ENCODE data around the gene NALCN. TPM values are rescaled to one million over a fixed set of nuclear protein-coding genes. Genes with fewer than 3 reads are reported as not detected.

Gene NALCN
- total and polyA plus RNA-seq, 2 of the 8 experiments (the other 6 are each of a cell fraction or from before 2014, with no cell fraction given): 0.26 to 0.54 TPM

DNA sequence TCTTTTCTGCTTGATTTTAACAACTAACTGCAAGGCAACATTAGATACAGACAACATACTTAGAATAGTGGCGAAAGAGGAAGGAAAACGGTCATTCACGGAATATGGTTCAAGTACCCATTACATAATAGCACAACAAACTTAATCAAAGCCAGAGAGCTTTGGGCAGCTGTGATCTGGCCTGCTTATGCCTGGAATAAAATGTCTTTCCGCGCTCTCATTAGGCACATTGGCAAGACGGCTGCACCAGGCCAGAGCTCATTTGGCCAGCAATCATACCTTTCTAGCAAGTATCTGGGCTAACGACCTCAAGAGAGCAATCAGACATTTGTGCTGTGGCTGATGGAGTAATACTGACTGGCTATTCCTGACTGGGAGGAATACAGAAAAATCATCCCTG lies 112.8 kb downstream of the NALCN start:
- H3K18ac ChIP-seq (ENCODE audit: extremely low read depth, low read length): no peak overlapping the region
- no peak overlapping the region for H4K8ac ChIP-seq (ENCODE audit: extremely low read depth, insufficient read depth, low read length)
- no peaks in the 10 kb centered on the region for H3K9me3 ChIP-seq (ENCODE audit: insufficient read depth in 2 of 2, low read depth in 1 of 2, low read length in 1 of 2)
- 92% methylated on average over 7 of the region's 7 CpGs; no CpG with 5 or more reads in 1 of the 2 experiments for WGBS, 2 experiments (ENCODE audit: extremely low coverage in 1 of 2, insufficient coverage in 1 of 2, insufficient read length in 1 of 2, insufficient replicate concordance in 2 of 2, low coverage in 1 of 2, low lambda C conversion rate in 2 of 2, missing lambda C conversion rate in 1 of 2)
- no peak overlapping the region for H2BK20ac ChIP-seq (ENCODE audit: low read length)
- no peak overlapping the region for H3K23ac ChIP-seq (ENCODE audit: insufficient read length)
- FAIRE-seq: no peak
- no peaks in the 10 kb centered on the region for H3K79me2 ChIP-seq (ENCODE audit: control insufficient read depth in 1 of 2, insufficient read depth in 2 of 2, low read length in 2 of 2)
- no peaks in the 10 kb centered on the region for H3K27me3 ChIP-seq (replicated peaks in 1 of 4; ENCODE audit: control insufficient read depth in 3 of 4, extremely low read depth in 1 of 4, insufficient read depth in 3 of 4, low read length in 3 of 4)
- no peaks in the 10 kb centered on the region for H3K36me3 ChIP-seq (ENCODE audit: control insufficient read depth in 2 of 4, insufficient read depth in 4 of 4, low read length in 3 of 4)
- 0 out of 2 replicates have a peak overlapping the region, but pooled peaks have one; percentile 53 for H2AFZ ChIP-seq (ENCODE audit: low read length)
- no peak overlapping the region for H3K9ac ChIP-seq (replicated peaks in 1 of 4; ENCODE audit: extremely low read depth in 1 of 4, low read depth in 3 of 4, low read length in 3 of 4)
- POLR2A ChIA-PET (ENCODE audit: partially characterized antibody): no interaction called here
- no peak overlapping the region for H2BK5ac ChIP-seq (ENCODE audit: low read depth, low read length)
- H3K4me2 ChIP-seq (ENCODE audit: insufficient read depth in 1 of 2, low read depth in 2 of 2, low read length in 2 of 2): no peak overlapping the region
- H2BK12ac ChIP-seq (ENCODE audit: low read depth, low read length): no peak overlapping the region
- H2BK120ac ChIP-seq (replicated peaks; ENCODE audit: low read depth, low read length): no peak overlapping the region
- H3K4me3 ChIP-seq (ENCODE audit: extremely low read depth in 1 of 4, insufficient read depth in 2 of 4, low read depth in 3 of 4, low read length in 4 of 4): no peak overlapping the region
- no peak overlapping the region for H3K56ac ChIP-seq (replicated peaks; ENCODE audit: insufficient read length, low read depth, low read length)
- H4K91ac ChIP-seq (replicated peaks; ENCODE audit: insufficient read length, low read length): no peak overlapping the region
- no peak for TF ChIP-seq YY1 (IDR thresholded peaks at IDR 0.05; ENCODE audit: low read depth, low read length)
- no peak for TF ChIP-seq NRF1 (IDR thresholded peaks at IDR 0.05; ENCODE audit: low read depth, low read length)
- TF ChIP-seq, protein P1, sequence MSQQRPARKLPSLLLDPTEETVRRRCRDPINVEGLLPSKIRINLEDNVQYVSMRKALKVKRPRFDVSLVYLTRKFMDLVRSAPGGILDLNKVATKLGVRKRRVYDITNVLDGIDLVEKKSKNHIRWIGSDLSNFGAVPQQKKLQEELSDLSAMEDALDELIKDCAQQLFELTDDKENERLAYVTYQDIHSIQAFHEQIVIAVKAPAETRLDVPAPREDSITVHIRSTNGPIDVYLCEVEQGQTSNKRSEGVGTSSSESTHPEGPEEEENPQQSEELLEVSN (IDR thresholded peaks at IDR 0.05): no peak
- TF ChIP-seq CEBPB (IDR thresholded peaks at IDR 0.05; ENCODE audit: low read depth, low read length): no peak
- H2BK15ac ChIP-seq (ENCODE audit: low read length): no peak overlapping the region
- H3K23me2 ChIP-seq (ENCODE audit: low read depth, low read length): no peaks in the 10 kb centered on the region
- no peaks in the 10 kb centered on the region for H4K20me1 ChIP-seq (replicated peaks in 1 of 2; ENCODE audit: control insufficient read depth in 1 of 2, insufficient read depth in 2 of 2, low read length in 2 of 2)
- H2AK5ac ChIP-seq (ENCODE audit: low read depth, low read length): no peak overlapping the region
- no peaks in the 10 kb centered on the region for H3K4me1 ChIP-seq (replicated peaks in 1 of 4; ENCODE audit: control insufficient read depth in 3 of 4, insufficient read depth in 4 of 4, low read length in 3 of 4)
- H3K14ac ChIP-seq (ENCODE audit: insufficient read length): no peak overlapping the region
- H3K27ac ChIP-seq (ENCODE audit: low read depth, low read length): no peak overlapping the region
- DNase-seq (ENCODE audit: low read depth in 1 of 2, low spot score in 2 of 2): no peak
- no peak overlapping the region for H3K4ac ChIP-seq (replicated peaks; ENCODE audit: insufficient read length, low read depth, low read length)
- CTCF ChIA-PET (ENCODE audit: partially characterized antibody): interaction anchor here (1.1 kb wide), 1 partner anchor 40 kb away, joined by 3 read pairs; no protein-coding TSS in a partner anchor
- H3K79me1 ChIP-seq (ENCODE audit: low read depth, low read length): no peaks in the 10 kb centered on the region
- no peak overlapping the region for H4K5ac ChIP-seq (ENCODE audit: insufficient read length, low read depth, low read length)

Measured in H1 (cell line).